K562 (cell line): ENCODE measurements around the gene INTS6L. TPM values are rescaled to one million over a fixed set of nuclear protein-coding genes. Genes with fewer than 3 reads are reported as not detected.

Experiments used
- ATAC-seq: fragments of 200-7000 bp; cut with Tn5 transposase; 3 replicates; pipeline ENCODE4 v1.9.1; 2020; ENCODE audit warnings: moderate library complexity
- BruUV-seq: library from RNA; stranded (reverse); fragments of 400-500 nt; replicated peaks from 2 replicates; lab custom pipeline; 2021; lab: Mats Ljungman, UMichigan
- CTCF ChIA-PET: fragments of 300-600 bp; formaldehyde crosslinking; extraction: SDS; loops from one replicate; lab custom pipeline; 2021; ENCODE audit warnings: low intra/inter-chr PET ratio; lab: Yijun Ruan, JAX
- POLR2A ChIA-PET: fragments of 300-600, 350-650 bp; sonication (Branson Sonifier 250); formaldehyde crosslinking; extraction: SDS; loops from one replicate; lab custom pipeline; 2021; ENCODE audit warnings: antibody characterized with exemption, inconsistent platforms; lab: Yijun Ruan, JAX
- DNase-seq, 4 experiments: peaks; one replicate each; pipeline versions ENCODE4 v3.0.0 to v3.0.0-alpha.2; 2011 to 2018; ENCODE audit warnings: low spot score in 3 of 4, mixed read lengths in 3 of 4; ENCODE audit errors: extremely low read depth in 1 of 4
- FAIRE-seq: peaks from 2 replicates; lab custom pipeline; 2011; peaks lifted over from hg19 to GRCh38; lab: Jason Lieb, UNC
- H2AFZ ChIP-seq: 2 replicates; pipeline ENCODE4 v1.6.0; 2011; ENCODE audit warnings: low read depth, low read length, control low read depth, inconsistent platforms
- H3K27ac ChIP-seq: fragments of 200-600 bp; 3 replicates; pipeline ENCODE4 v1.8.0; 2011; ENCODE audit warnings: low read depth, mild to moderate bottlenecking, control low read depth, inconsistent platforms, low read length, moderate library complexity, mixed read lengths; ENCODE audit errors: extremely low read depth
- H3K27me3 ChIP-seq, 2 experiments: fragments of 300-600 bp in 1 of 2; 2 replicates in 1 of 2; 3 replicates in 1 of 2; pipeline versions ENCODE4 v1.6.0 to v1.8.0; 2011; ENCODE audit warnings: inconsistent platforms in 2 of 2, low read length in 2 of 2, mild to moderate bottlenecking in 1 of 2, mixed read lengths in 1 of 2, moderate library complexity in 1 of 2; ENCODE audit not compliant: control insufficient read depth in 2 of 2, insufficient read depth in 2 of 2
- H3K36me3 ChIP-seq: fragments of 300-600 bp; 3 replicates; pipeline ENCODE4 v1.8.0; 2011; ENCODE audit warnings: mild to moderate bottlenecking, low read length, inconsistent platforms; ENCODE audit not compliant: control insufficient read depth, insufficient read depth
- H3K4me1 ChIP-seq, 2 experiments: fragments of 200-600 bp in 1 of 2; replicated peaks in 1 of 2; 2 replicates in 1 of 2; 3 replicates in 1 of 2; pipeline versions ENCODE4 v1.5.1 to v1.8.0; 2011; ENCODE audit warnings: inconsistent platforms in 2 of 2, low read length in 2 of 2, mild to moderate bottlenecking in 1 of 2, mixed read lengths in 1 of 2, moderate library complexity in 1 of 2; ENCODE audit not compliant: control insufficient read depth in 2 of 2, insufficient read depth in 2 of 2
- H3K4me2 ChIP-seq: 2 replicates; pipeline ENCODE4 v1.6.1; 2011; ENCODE audit warnings: low read length, control low read depth, inconsistent platforms, mixed read lengths; ENCODE audit not compliant: insufficient read depth
- H3K4me3 ChIP-seq: fragments of 200-600 bp; sonication (generic), shearing (Covaris generic); 2 replicates; pipeline ENCODE4 v1.5.1; 2016; ENCODE audit warnings: control low read depth, inconsistent platforms
- H3K79me2 ChIP-seq: fragments of 200-600 bp; 3 replicates; pipeline ENCODE4 v1.8.0; 2011; ENCODE audit warnings: low read length, inconsistent platforms; ENCODE audit not compliant: control insufficient read depth, insufficient read depth
- H3K9ac ChIP-seq, 2 experiments: 2 replicates each; pipeline versions ENCODE4 v1.6.0 to v1.6.1; 2011; ENCODE audit warnings: low read depth in 2 of 2, low read length in 2 of 2, control low read depth in 1 of 2, inconsistent platforms in 1 of 2, mild to moderate bottlenecking in 1 of 2, mixed read lengths in 1 of 2; ENCODE audit not compliant: insufficient read depth in 1 of 2
- H3K9me1 ChIP-seq: one replicate; pipeline ENCODE4 v1.6.0; 2011; ENCODE audit warnings: inconsistent platforms, mild to moderate bottlenecking, low read length, moderate library complexity; ENCODE audit not compliant: control insufficient read depth, insufficient read depth
- H3K9me3 ChIP-seq: replicated peaks from 2 replicates; pipeline ENCODE4 v1.5.1; 2011; ENCODE audit warnings: low read depth, low read length, inconsistent platforms; ENCODE audit not compliant: control insufficient read depth, insufficient read depth
- H4K20me1 ChIP-seq: replicated peaks from 2 replicates; pipeline ENCODE4 v1.6.1; 2011; ENCODE audit warnings: low read length, inconsistent platforms, mixed read lengths; ENCODE audit not compliant: control insufficient read depth, insufficient read depth
- CXXC5 ChIP-seq: fragments of 250-450 bp; sonication (Bioruptor Pico); IDR thresholded peaks from 2 replicates; pipeline ENCODE4 v1.8.0; 2022; ENCODE audit warnings: inconsistent platforms, mild to moderate bottlenecking, moderate library complexity
- ETV1 ChIP-seq: fragments of 450-650 bp; conservative IDR thresholded peaks from 2 replicates; pipeline ENCODE4 v1.6.1; 2016; ENCODE audit warnings: missing genetic modification characterization, control low read depth, low read depth, missing compliant biosample characterization
- L3MBTL2 ChIP-seq: fragments of 450-650 bp; IDR thresholded peaks from 2 replicates; pipeline ENCODE4 v1.6.1; 2016; ENCODE audit warnings: mild to moderate bottlenecking, moderate library complexity
- MGA ChIP-seq: fragments of 450-650 bp; IDR thresholded peaks from 2 replicates; pipeline ENCODE4 v1.6.1; 2016; ENCODE audit warnings: mild to moderate bottlenecking, moderate library complexity
- MYBL2 ChIP-seq, 2 experiments: fragments of 450-650 bp in 1 of 2; sonication (generic) in 1 of 2; formaldehyde crosslinking in 1 of 2; IDR thresholded peaks; 2 replicates each; pipeline versions ENCODE4 v1.6.1 to v1.8.1; 2017 to 2022; ENCODE audit warnings: borderline replicate concordance in 1 of 2, inconsistent platforms in 1 of 2, low read depth in 1 of 2, mild to moderate bottlenecking in 1 of 2, missing genetic modification reagents in 1 of 2, moderate library complexity in 1 of 2
- NFRKB ChIP-seq: fragments of 450-650 bp; IDR thresholded peaks from 2 replicates; pipeline ENCODE4 v1.6.1; 2016; ENCODE audit warnings: low read depth
- PHF8 ChIP-seq: fragments of 200-600 bp; sonication (generic); IDR thresholded peaks from 2 replicates; pipeline ENCODE4 v1.6.1; 2012; ENCODE audit warnings: mixed run types, mild to moderate bottlenecking, inconsistent platforms, low read length, moderate library complexity, borderline replicate concordance
- SP1 ChIP-seq: sonication (generic); formaldehyde crosslinking; IDR thresholded peaks from 2 replicates; pipeline ENCODE4 v1.8.1; 2022; ENCODE audit warnings: mild to moderate bottlenecking, missing genetic modification reagents
- TSC22D4 ChIP-seq: fragments of 450-650 bp; IDR thresholded peaks from 2 replicates; pipeline ENCODE4 v1.6.1; 2016; ENCODE audit warnings: missing genetic modification characterization, missing biosample characterization, control low read depth
- WGBS: fragments of 100-300 bp; shearing (Covaris generic); methylation state at CpG from one replicate; pipeline ENCODE4 v1.1.6; 2016; ENCODE audit warnings: low coverage, mixed read lengths; ENCODE audit not compliant: insufficient coverage; ENCODE audit errors: missing lambda C conversion rate; 5-methylcytosine and 5-hydroxymethylcytosine counted together
- in situ Hi-C: fragments of 300-500 bp; cut with MboI; formaldehyde crosslinking; loops from 4 replicates; pipeline ENCODE4 v1.15.0; 2018; ENCODE audit warnings: inconsistent platforms, mixed read lengths
- intact Hi-C: fragments of 100-400 bp; cut with micrococcal nuclease; formaldehyde crosslinking; loops from 2 replicates; pipeline ENCODE4 v1.14.2; 2022
- polyA plus RNA-seq, 8 experiments: library from polyadenylated mRNA; depleted of rRNA in 4 of 8; stranded (reverse) in 5 of 8; unstranded in 3 of 8; fragments of >200 nt; fragmentation: Nextera tagmentation in 2 of 8; fragmentation: Illumina TruSeq in 1 of 8; extraction: Ambion mirVana in 2 of 8; extraction: Trizol in 1 of 8; gene quantifications; 2 replicates each; pipeline versions ENCODE4 v1.2.1 to v1.2.3, GENCODE V29; 2011 to 2014; ENCODE audit warnings: inconsistent platforms in 1 of 8, missing spikeins in 1 of 8
- total RNA-seq, 7 experiments: library from RNA; depleted of rRNA in 6 of 7; stranded (reverse); fragments of >200 nt in 6 of 7; fragmentation: Illumina TruSeq in 2 of 7; extraction: Trizol in 2 of 7; gene quantifications; 2 replicates each; pipeline versions ENCODE4 v1.2.1 to v1.2.3, GENCODE V29; 2011 to 2021; ENCODE audit warnings: low replicate concordance in 1 of 7

INTS6L gene
- total and polyA plus RNA-seq, 9 of the 15 experiments (the other 6 are each of a cell fraction or from before 2014, with no cell fraction given) = 6.1 to 44.9 (median 21.9) TPM

- Histone ChIP-seq H3K27me3 (no peaks in the 10 kb centered on the region), H3K79me2 (peaks cover 66% of the 10 kb centered on the region), H3K9ac (peak overlapping the region in 1 of 2 experiments; percentile 81; a peak in 2 of 4 replicates), H3K4me3 (peak overlapping the region; percentile 82), H2AFZ (peak overlapping the region; percentile 77), H3K9me1 (no peaks in the 10 kb centered on the region), H3K4me2 (peak overlapping the region; percentile 94), H3K9me3 (no peaks in the 10 kb centered on the region), H3K4me1 (peaks cover 3 to 24% of the 10 kb centered on the region in 2 experiments; a peak in 3 of 5 replicates), H3K36me3 (peaks cover 18% of the 10 kb centered on the region; the same call in 2 of the 3 replicates), H4K20me1 (no peaks in the 10 kb centered on the region), H3K27ac (peak overlapping the region; percentile 93)
- FAIRE-seq (peak; percentile 15), ATAC-seq (no peak), DNase-seq (no peak)
- BruUV-seq = TSS peak; percentile 46
- ChIA-PET POLR2A (interaction anchor here (1.2 to 2.6 kb wide), 2 partner anchors 9 to 29 kb away, joined by 4 to 11 read pairs; no protein-coding TSS in a partner anchor), CTCF (no interaction called here)
- intact Hi-C loops = no loop called here
- WGBS = 7% methylated on average over 14 of the region's 20 CpGs
- in situ Hi-C loops = no loop called here
- TF ChIP-seq MGA (0 out of 2 replicates have a peak, but pooled peaks have one; percentile 13), TSC22D4 (tag) (no peak), CXXC5 (peak; percentile 49), NFRKB (peak; percentile 66; the same call in 1 of the 2 replicates), ETV1 (peak; percentile 60), PHF8 (0 out of 2 replicates have a peak, but pooled peaks have one; percentile 12), L3MBTL2 (peak; percentile 37; the same call in 1 of the 2 replicates), MYBL2 (IDR thresholded peaks at IDR 0.05; ENCODE audit: low read depth) (peak; percentile 47; the same call in 1 of the 2 replicates), MYBL2 (CRISPR knock-in tag; IDR thresholded peaks at IDR 0.05; ENCODE audit: borderline replicate concordance) (no peak), SP1 (CRISPR knock-in tag) (no peak)
Observed at GRCh38 chrX:135522878-135523693, 2.6 kb downstream of the INTS6L start.
